ENCODE results near the gene CASQ1. TPM values are rescaled to one million over a fixed set of nuclear protein-coding genes. Genes with fewer than 3 reads are reported as not detected.

CASQ1 gene
- total RNA-seq, 4 donors from 2014 or later: 0.48 to 0.69 TPM; not detected in 2

GRCh38 chr1:160191756-160192155 lies 1.4 kb downstream of the CASQ1 start:
- DNase-seq (ENCODE audit: low spot score): no peak
- ATAC-seq (ENCODE audit: low FRiP score): no peak
- TF ChIP-seq, protein P1, sequence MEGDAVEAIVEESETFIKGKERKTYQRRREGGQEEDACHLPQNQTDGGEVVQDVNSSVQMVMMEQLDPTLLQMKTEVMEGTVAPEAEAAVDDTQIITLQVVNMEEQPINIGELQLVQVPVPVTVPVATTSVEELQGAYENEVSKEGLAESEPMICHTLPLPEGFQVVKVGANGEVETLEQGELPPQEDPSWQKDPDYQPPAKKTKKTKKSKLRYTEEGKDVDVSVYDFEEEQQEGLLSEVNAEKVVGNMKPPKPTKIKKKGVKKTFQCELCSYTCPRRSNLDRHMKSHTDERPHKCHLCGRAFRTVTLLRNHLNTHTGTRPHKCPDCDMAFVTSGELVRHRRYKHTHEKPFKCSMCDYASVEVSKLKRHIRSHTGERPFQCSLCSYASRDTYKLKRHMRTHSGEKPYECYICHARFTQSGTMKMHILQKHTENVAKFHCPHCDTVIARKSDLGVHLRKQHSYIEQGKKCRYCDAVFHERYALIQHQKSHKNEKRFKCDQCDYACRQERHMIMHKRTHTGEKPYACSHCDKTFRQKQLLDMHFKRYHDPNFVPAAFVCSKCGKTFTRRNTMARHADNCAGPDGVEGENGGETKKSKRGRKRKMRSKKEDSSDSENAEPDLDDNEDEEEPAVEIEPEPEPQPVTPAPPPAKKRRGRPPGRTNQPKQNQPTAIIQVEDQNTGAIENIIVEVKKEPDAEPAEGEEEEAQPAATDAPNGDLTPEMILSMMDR (IDR thresholded peaks at IDR 0.05): no peak

- ATAC-seq (ENCODE audit: low FRiP score): no peak
- no peak for DNase-seq (ENCODE audit: low spot score)
- TF ChIP-seq, protein P1 (IDR thresholded peaks at IDR 0.05): no peak
Measured at GRCh38 chr1:160192234-160192633, 1.9 kb downstream of the CASQ1 start.

GRCh38 chr1:160193091-160193819 lies 2.9 kb downstream of the CASQ1 start:
- TF ChIP-seq, protein P1 (IDR thresholded peaks at IDR 0.05): peak in 2 of 3 donors; percentile 72 to 89
- ATAC-seq (ENCODE audit: low FRiP score) (peak; percentile 87), DNase-seq (ENCODE audit: low spot score) (peak; percentile 94)

- ATAC-seq (ENCODE audit: low FRiP score) (no peak), DNase-seq (ENCODE audit: low spot score) (no peak)
- TF ChIP-seq, protein P1 (IDR thresholded peaks at IDR 0.05): no peak
Measured at GRCh38 chr1:160193832-160194736, 3.7 kb downstream of the CASQ1 start.

GRCh38 chr1:160194737-160195059 lies 4.3 kb downstream of the CASQ1 start:
- ATAC-seq (ENCODE audit: low FRiP score): no peak

GRCh38 chr1:160196143-160196542 lies 5.8 kb downstream of the CASQ1 start:
- DNase-seq (ENCODE audit: low spot score) (no peak), ATAC-seq (ENCODE audit: low FRiP score) (no peak)
- TF ChIP-seq, protein P1 (IDR thresholded peaks at IDR 0.05): no peak

More at GRCh38 chr1:160194737-160195059, 4.3 kb downstream of the CASQ1 start:
- TF ChIP-seq, protein P1 (IDR thresholded peaks at IDR 0.05): no peak
- DNase-seq (ENCODE audit: low spot score): no peak

All from omental fat pad (tissue), 4 donors.